ENCODE measurements around the gene POR. TPM values are rescaled to one million over a fixed set of nuclear protein-coding genes. Genes with fewer than 3 reads are reported as not detected.
A peak's percentile ranks its signal among the peaks of the same experiment; 100 is the strongest.

Gene POR
- total and polyA plus RNA-seq, 4 donors: 116 to 973 (median 474) TPM

DNA sequence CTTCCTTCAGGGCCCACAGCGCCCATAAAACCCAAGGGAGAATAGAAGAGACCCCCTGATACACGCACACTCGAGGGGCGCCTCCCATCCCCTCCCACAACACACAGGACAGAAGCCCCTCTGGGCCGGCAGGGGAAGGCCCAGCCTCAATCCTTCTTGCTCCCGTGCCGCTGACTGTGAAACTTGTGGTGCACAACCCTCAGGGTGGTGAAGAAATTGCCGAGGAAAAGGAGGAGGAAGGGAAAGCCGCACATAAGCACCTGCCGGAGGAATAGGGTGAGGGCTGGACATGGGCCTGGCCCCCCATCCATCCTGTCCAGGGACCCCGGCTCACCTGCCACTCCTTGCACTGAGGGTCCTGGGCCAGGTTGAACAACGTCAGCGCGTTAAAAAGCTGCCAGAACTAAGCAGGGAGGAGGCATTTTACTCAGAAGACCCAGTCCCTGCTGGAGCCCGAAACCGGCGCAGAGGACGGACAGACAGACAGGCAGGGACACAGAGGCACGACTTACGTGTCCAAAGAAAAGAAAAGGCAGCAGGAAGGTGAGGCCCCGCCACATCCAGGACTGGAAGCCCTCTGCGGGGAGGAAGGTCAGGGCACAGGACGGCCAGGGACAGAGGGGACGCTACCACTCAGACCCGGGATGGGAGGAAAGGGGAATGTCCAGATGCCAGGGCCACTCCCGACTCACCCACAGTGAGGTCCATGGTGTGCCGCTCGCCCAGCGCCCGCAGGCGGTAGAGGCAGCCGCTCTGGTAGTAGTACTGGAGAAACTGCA is 72.3 kb downstream of the POR start:
- no peak for DNase-seq (ENCODE audit: low spot score)
- H3K9ac ChIP-seq (ENCODE audit: low read depth in 1 of 2, low read length in 2 of 2): no peak overlapping the region
- H3K9me3 ChIP-seq (ENCODE audit: control insufficient read depth in 4 of 4, low read length in 3 of 4): no peaks in the 10 kb centered on the region
- no peak overlapping the region for H3K4me3 ChIP-seq (ENCODE audit: low read depth in 1 of 3, low read length in 3 of 3)
- H3K27me3 ChIP-seq (ENCODE audit: control insufficient read depth in 4 of 4, insufficient read depth in 4 of 4, low read length in 3 of 4): no peaks in the 10 kb centered on the region
- peaks cover 6 to 50% (median 20%) of the 10 kb centered on the region in 4 donors for H3K4me1 ChIP-seq (ENCODE audit: control insufficient read depth in 4 of 4, insufficient read depth in 4 of 4, low read length in 3 of 4)
- WGBS: 92% methylated on average over 32 of the region's 32 CpGs
- TF ChIP-seq, protein P1, sequence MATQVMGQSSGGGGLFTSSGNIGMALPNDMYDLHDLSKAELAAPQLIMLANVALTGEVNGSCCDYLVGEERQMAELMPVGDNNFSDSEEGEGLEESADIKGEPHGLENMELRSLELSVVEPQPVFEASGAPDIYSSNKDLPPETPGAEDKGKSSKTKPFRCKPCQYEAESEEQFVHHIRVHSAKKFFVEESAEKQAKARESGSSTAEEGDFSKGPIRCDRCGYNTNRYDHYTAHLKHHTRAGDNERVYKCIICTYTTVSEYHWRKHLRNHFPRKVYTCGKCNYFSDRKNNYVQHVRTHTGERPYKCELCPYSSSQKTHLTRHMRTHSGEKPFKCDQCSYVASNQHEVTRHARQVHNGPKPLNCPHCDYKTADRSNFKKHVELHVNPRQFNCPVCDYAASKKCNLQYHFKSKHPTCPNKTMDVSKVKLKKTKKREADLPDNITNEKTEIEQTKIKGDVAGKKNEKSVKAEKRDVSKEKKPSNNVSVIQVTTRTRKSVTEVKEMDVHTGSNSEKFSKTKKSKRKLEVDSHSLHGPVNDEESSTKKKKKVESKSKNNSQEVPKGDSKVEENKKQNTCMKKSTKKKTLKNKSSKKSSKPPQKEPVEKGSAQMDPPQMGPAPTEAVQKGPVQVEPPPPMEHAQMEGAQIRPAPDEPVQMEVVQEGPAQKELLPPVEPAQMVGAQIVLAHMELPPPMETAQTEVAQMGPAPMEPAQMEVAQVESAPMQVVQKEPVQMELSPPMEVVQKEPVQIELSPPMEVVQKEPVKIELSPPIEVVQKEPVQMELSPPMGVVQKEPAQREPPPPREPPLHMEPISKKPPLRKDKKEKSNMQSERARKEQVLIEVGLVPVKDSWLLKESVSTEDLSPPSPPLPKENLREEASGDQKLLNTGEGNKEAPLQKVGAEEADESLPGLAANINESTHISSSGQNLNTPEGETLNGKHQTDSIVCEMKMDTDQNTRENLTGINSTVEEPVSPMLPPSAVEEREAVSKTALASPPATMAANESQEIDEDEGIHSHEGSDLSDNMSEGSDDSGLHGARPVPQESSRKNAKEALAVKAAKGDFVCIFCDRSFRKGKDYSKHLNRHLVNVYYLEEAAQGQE (IDR thresholded peaks at IDR 0.05): no peak
- no peak for TF ChIP-seq ZBTB33 (IDR thresholded peaks at IDR 0.05)
- TF ChIP-seq EGR1 (IDR thresholded peaks at IDR 0.05; ENCODE audit: low read depth in 2 of 2): no peak
- no peak for TF ChIP-seq CTCF (IDR thresholded peaks at IDR 0.05; ENCODE audit: low read depth, low read length, missing input control)
- no peak for TF ChIP-seq HNF4G (IDR thresholded peaks at IDR 0.05)
- TF ChIP-seq NR2F2 (IDR thresholded peaks at IDR 0.05): no peak
- TF ChIP-seq TAF1 (conservative IDR thresholded peaks at IDR 0.05): no peak
- no peak for TF ChIP-seq MAX (IDR thresholded peaks at IDR 0.05)
- TF ChIP-seq FOXA1 (IDR thresholded peaks at IDR 0.05): no peak
- TF ChIP-seq YY1 (IDR thresholded peaks at IDR 0.05): no peak
- no peak for TF ChIP-seq ATF3 (IDR thresholded peaks at IDR 0.05)
- TF ChIP-seq RAD21 (IDR thresholded peaks at IDR 0.05): no peak
- no peak for TF ChIP-seq FOXA2 (IDR thresholded peaks at IDR 0.05)
- no peak for TF ChIP-seq HNF4A (conservative IDR thresholded peaks at IDR 0.05)
- TF ChIP-seq RXRA (IDR thresholded peaks at IDR 0.05): no peak
- no peak for TF ChIP-seq JUND (IDR thresholded peaks at IDR 0.05)
- peaks cover 19 to 52% (median 31%) of the 10 kb centered on the region in 4 donors for H3K36me3 ChIP-seq (ENCODE audit: control insufficient read depth in 4 of 4, insufficient read depth in 3 of 4, low read depth in 1 of 4, low read length in 3 of 4)
- peak overlapping the region in 1 of 2 donors; percentile 28 for H3K27ac ChIP-seq (ENCODE audit: low read depth in 1 of 2, low read length in 2 of 2)

All from liver (tissue), 9 donors.